H9 (cell line): ENCODE measurements around the gene ANGPTL8. TPM values are rescaled to one million over a fixed set of nuclear protein-coding genes. Genes with fewer than 3 reads are reported as not detected.

ENCODE experiments used
- DNase-seq: peaks from one replicate; pipeline ENCODE4 v3.0.0-alpha.2; 2017
- H2AFZ ChIP-seq: one replicate; pipeline ENCODE4 v1.6.1; 2013; ENCODE audit warnings: mild to moderate bottlenecking, low read length, control low read depth, moderate library complexity
- H2AK5ac ChIP-seq: 2 replicates; pipeline ENCODE4 v1.6.1; 2013; ENCODE audit warnings: low read length, control low read depth, mixed read lengths; ENCODE audit not compliant: insufficient read length
- H2BK120ac ChIP-seq: one replicate; pipeline ENCODE4 v1.6.1; 2013; ENCODE audit warnings: low read depth, mild to moderate bottlenecking, low read length, control low read depth, inconsistent platforms; ENCODE audit not compliant: poor library complexity, severe bottlenecking
- H2BK12ac ChIP-seq: 2 replicates; pipeline ENCODE4 v1.6.1; 2013; ENCODE audit warnings: low read length, control low read depth, mixed read lengths, low read depth; ENCODE audit not compliant: insufficient read length
- H2BK15ac ChIP-seq: 2 replicates; pipeline ENCODE4 v1.6.1; 2013; ENCODE audit warnings: low read depth, low read length, control low read depth
- H2BK20ac ChIP-seq: one replicate; pipeline ENCODE4 v1.6.1; 2013; ENCODE audit warnings: low read depth, mild to moderate bottlenecking, low read length, control low read depth, inconsistent platforms; ENCODE audit not compliant: poor library complexity, severe bottlenecking
- H2BK5ac ChIP-seq: 2 replicates; pipeline ENCODE4 v1.6.1; 2013; ENCODE audit warnings: low read length, control low read depth, mixed read lengths; ENCODE audit not compliant: insufficient read length
- H3K14ac ChIP-seq: 2 replicates; pipeline ENCODE4 v1.6.1; 2013; ENCODE audit warnings: low read length, control low read depth; ENCODE audit not compliant: insufficient read depth
- H3K18ac ChIP-seq: 2 replicates; pipeline ENCODE4 v1.6.1; 2013; ENCODE audit warnings: low read depth, mild to moderate bottlenecking, mixed read lengths, low read length, control low read depth; ENCODE audit not compliant: insufficient read length
- H3K23ac ChIP-seq: 2 replicates; pipeline ENCODE4 v1.6.1; 2013; ENCODE audit warnings: low read length, control low read depth, mixed read lengths, low read depth; ENCODE audit not compliant: insufficient read length
- H3K23me2 ChIP-seq: 2 replicates; pipeline ENCODE4 v1.6.1; 2013; ENCODE audit warnings: low read depth, mild to moderate bottlenecking, mixed read lengths, low read length, control low read depth; ENCODE audit not compliant: insufficient read length, poor library complexity, severe bottlenecking
- H3K27ac ChIP-seq: 2 replicates; pipeline ENCODE4 v1.5.1; 2013; ENCODE audit warnings: low read length, control low read depth, mixed read lengths, low read depth; ENCODE audit not compliant: insufficient read length
- H3K27me3 ChIP-seq: 2 replicates; pipeline ENCODE4 v1.6.1; 2013; ENCODE audit warnings: low read length, control low read depth, inconsistent platforms; ENCODE audit not compliant: insufficient read depth
- H3K4ac ChIP-seq: 2 replicates; pipeline ENCODE4 v1.6.1; 2013; ENCODE audit warnings: low read depth, mild to moderate bottlenecking, control low read depth, inconsistent platforms, low read length, moderate library complexity
- H3K4me1 ChIP-seq: 2 replicates; pipeline ENCODE4 v1.6.1; 2013; ENCODE audit warnings: low read length, control low read depth, inconsistent platforms; ENCODE audit not compliant: insufficient read depth
- H3K4me2 ChIP-seq: 2 replicates; pipeline ENCODE4 v1.6.1; 2013; ENCODE audit warnings: low read length, control low read depth, mixed read lengths; ENCODE audit not compliant: insufficient read length, insufficient read depth
- H3K56ac ChIP-seq: 2 replicates; pipeline ENCODE4 v1.6.1; 2013; ENCODE audit warnings: low read depth, mild to moderate bottlenecking, mixed read lengths, low read length, control low read depth; ENCODE audit not compliant: insufficient read length
- H3K79me1 ChIP-seq: 2 replicates; pipeline ENCODE4 v1.6.1; 2013; ENCODE audit warnings: low read depth, mild to moderate bottlenecking, moderate library complexity, low read length, control low read depth, inconsistent platforms; ENCODE audit not compliant: insufficient read depth, poor library complexity, severe bottlenecking
- H3K79me2 ChIP-seq: 2 replicates; pipeline ENCODE4 v1.6.1; 2013; ENCODE audit warnings: low read length, control low read depth, inconsistent platforms; ENCODE audit not compliant: insufficient read depth
- H3K9ac ChIP-seq: 2 replicates; pipeline ENCODE4 v1.6.1; 2013; ENCODE audit warnings: low read length, control low read depth, mixed read lengths; ENCODE audit not compliant: insufficient read length; ENCODE audit errors: extremely low read depth
- H3K9me3 ChIP-seq: one replicate; pipeline ENCODE4 v1.6.1; 2013; ENCODE audit warnings: low read depth, low read length, inconsistent platforms; ENCODE audit not compliant: control insufficient read depth
- H3T11ph ChIP-seq: one replicate; pipeline ENCODE4 v1.6.1; 2013; ENCODE audit warnings: mild to moderate bottlenecking, low read length, control low read depth, inconsistent platforms
- H4K20me1 ChIP-seq: one replicate; pipeline ENCODE4 v1.6.1; 2013; ENCODE audit not compliant: control insufficient read depth, insufficient read length, insufficient read depth
- H4K5ac ChIP-seq: 2 replicates; pipeline ENCODE4 v1.6.1; 2013; ENCODE audit warnings: low read depth, mild to moderate bottlenecking, mixed read lengths, low read length, control low read depth; ENCODE audit not compliant: insufficient read length
- H4K8ac ChIP-seq: replicated peaks from 2 replicates; pipeline ENCODE4 v1.6.1; 2013; ENCODE audit warnings: low read length, control low read depth, mixed read lengths, low read depth; ENCODE audit not compliant: insufficient read length
- H4K91ac ChIP-seq: 2 replicates; pipeline ENCODE4 v1.6.1; 2013; ENCODE audit warnings: low read depth, mild to moderate bottlenecking, moderate library complexity, mixed read lengths, low read length, control low read depth; ENCODE audit not compliant: insufficient read length
- H3K27ac Mint-ChIP-seq, 3 experiments: 2 replicates in 2 of 3; 3 replicates in 1 of 3; pipeline ENCODE4 v1.8.0; 2020 to 2021; ENCODE audit warnings: mixed read lengths in 3 of 3, mild to moderate bottlenecking in 1 of 3, moderate library complexity in 1 of 3
- H3K27me3 Mint-ChIP-seq: 2 replicates; pipeline ENCODE4 v1.8.0; 2021; ENCODE audit warnings: low read depth, mild to moderate bottlenecking, moderate library complexity, mixed read lengths
- H3K36me3 Mint-ChIP-seq, 3 experiments: 2 replicates in 2 of 3; 3 replicates in 1 of 3; pipeline ENCODE4 v1.8.0; 2020 to 2021; ENCODE audit warnings: low read depth in 3 of 3, mixed read lengths in 3 of 3; ENCODE audit not compliant: insufficient read depth in 1 of 3
- H3K4me1 Mint-ChIP-seq, 2 experiments: 2 replicates each; pipeline ENCODE4 v1.8.0; 2020; ENCODE audit warnings: mixed read lengths in 2 of 2
- H3K4me3 Mint-ChIP-seq, 2 experiments: 2 replicates in 1 of 2; 3 replicates in 1 of 2; pipeline ENCODE4 v1.8.0; 2020 to 2021; ENCODE audit warnings: mild to moderate bottlenecking in 2 of 2, mixed read lengths in 2 of 2, moderate library complexity in 1 of 2
- H3K9me3 Mint-ChIP-seq, 2 experiments: 2 replicates in 1 of 2; 3 replicates in 1 of 2; pipeline ENCODE4 v1.8.0; 2020; ENCODE audit warnings: mild to moderate bottlenecking in 2 of 2, mixed read lengths in 2 of 2, moderate library complexity in 1 of 2
- WGBS: extraction: QIAGEN DNeasy Blood & Tissue Kit; methylation state at CpG from one replicate; pipeline ENCODE4 v1.1.7; 2013; ENCODE audit warnings: missing lambda C conversion rate, low lambda C conversion rate, mixed read lengths; ENCODE audit not compliant: insufficient read length; ENCODE audit errors: extremely low coverage; 5-methylcytosine and 5-hydroxymethylcytosine counted together
- total RNA-seq: library from RNA; stranded (reverse); gene quantifications from 2 replicates; pipeline ENCODE4 v1.2.1, GENCODE V29; 2021
- TF ChIP-seq, protein P1 (sequence below): fragments of 200-600 bp; sonication (generic); conservative IDR thresholded peaks from 3 replicates; pipeline ENCODE4 v1.8.0; 2021; ENCODE audit warnings: antibody characterized with exemption, mild to moderate bottlenecking

ANGPTL8 gene
- total RNA-seq, 1 experiment from 2014 or later: not detected

DNA sequence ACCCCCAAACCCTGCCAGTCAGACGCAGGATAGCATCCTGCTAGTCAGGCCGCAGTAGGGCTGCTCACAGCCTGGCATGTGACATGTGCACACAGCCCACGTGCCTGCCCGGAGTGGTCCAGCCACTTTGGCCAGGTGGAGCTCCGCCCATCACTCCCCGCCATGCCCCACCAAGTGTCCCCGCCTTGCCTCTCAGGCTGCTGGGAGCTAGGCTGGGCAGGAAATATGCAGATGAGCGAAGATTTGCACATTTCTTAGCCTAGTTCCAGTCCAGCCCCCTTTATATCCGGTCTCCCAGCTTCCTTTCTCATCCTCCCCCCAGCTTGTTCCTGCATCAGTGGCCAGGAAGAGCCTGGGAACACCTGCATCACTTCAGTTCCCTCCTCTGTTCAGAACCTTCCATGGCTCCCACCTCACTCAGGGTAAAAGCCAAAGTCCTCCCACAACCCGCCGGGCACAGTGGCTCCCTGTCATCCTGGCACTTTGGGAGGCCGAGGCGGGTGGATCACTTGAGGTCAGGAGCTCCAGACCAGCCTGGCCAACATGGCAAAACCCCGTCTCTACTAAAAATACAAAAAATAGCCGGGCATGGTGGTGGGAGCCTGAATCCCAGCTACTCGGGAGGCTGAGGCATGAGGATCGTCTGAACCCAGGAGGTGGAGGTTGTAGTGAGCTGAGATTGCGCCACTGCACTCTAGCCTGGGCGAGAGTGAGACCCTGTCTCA, 25.2 kb downstream of the ANGPTL8 start:
- H3K4me3 Mint-ChIP-seq: peak overlapping the region; percentile 26 to 50; a peak in 2 of 5 replicates
- H3K14ac ChIP-seq: no peak overlapping the region
- no peaks in the 10 kb centered on the region for H4K20me1 ChIP-seq
- no CpG with 5 or more reads among the region's 19 CpGs for WGBS
- H2BK12ac ChIP-seq: no peak overlapping the region
- no peak overlapping the region for H2AFZ ChIP-seq
- H3K23ac ChIP-seq: no peak overlapping the region
- no peaks in the 10 kb centered on the region for H3K79me1 ChIP-seq
- TF ChIP-seq, protein P1, sequence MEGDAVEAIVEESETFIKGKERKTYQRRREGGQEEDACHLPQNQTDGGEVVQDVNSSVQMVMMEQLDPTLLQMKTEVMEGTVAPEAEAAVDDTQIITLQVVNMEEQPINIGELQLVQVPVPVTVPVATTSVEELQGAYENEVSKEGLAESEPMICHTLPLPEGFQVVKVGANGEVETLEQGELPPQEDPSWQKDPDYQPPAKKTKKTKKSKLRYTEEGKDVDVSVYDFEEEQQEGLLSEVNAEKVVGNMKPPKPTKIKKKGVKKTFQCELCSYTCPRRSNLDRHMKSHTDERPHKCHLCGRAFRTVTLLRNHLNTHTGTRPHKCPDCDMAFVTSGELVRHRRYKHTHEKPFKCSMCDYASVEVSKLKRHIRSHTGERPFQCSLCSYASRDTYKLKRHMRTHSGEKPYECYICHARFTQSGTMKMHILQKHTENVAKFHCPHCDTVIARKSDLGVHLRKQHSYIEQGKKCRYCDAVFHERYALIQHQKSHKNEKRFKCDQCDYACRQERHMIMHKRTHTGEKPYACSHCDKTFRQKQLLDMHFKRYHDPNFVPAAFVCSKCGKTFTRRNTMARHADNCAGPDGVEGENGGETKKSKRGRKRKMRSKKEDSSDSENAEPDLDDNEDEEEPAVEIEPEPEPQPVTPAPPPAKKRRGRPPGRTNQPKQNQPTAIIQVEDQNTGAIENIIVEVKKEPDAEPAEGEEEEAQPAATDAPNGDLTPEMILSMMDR: no peak
- no peak overlapping the region for H3K56ac ChIP-seq
- H2AK5ac ChIP-seq: no peak overlapping the region
- H4K5ac ChIP-seq: no peak overlapping the region
- no peak overlapping the region for H2BK120ac ChIP-seq
- peaks cover 2% of the 10 kb centered on the region; the same call in 1 of the 2 replicates for H3K27me3 Mint-ChIP-seq
- DNase-seq: peak; percentile 84
- H3K23me2 ChIP-seq: peaks cover 9% of the 10 kb centered on the region
- no peak overlapping the region for H4K8ac ChIP-seq
- no peak overlapping the region for H3K9ac ChIP-seq
- no peaks in the 10 kb centered on the region for H3K27me3 ChIP-seq
- no peaks in the 10 kb centered on the region for H3K4me1 ChIP-seq
- H3K18ac ChIP-seq: no peak overlapping the region
- no peak overlapping the region for H2BK20ac ChIP-seq
- no peak overlapping the region for H3K4ac ChIP-seq
- no peak overlapping the region for H2BK15ac ChIP-seq
- no peak overlapping the region for H3T11ph ChIP-seq
- no peaks in the 10 kb centered on the region for H3K9me3 ChIP-seq
- no peak overlapping the region for H3K27ac ChIP-seq
- peak overlapping the region in 2 of 3 experiments; percentile 34 to 57; a peak in 4 of 7 replicates for H3K27ac Mint-ChIP-seq
- H3K9me3 Mint-ChIP-seq: no peaks in the 10 kb centered on the region
- H3K79me2 ChIP-seq: no peaks in the 10 kb centered on the region
- no peak overlapping the region for H2BK5ac ChIP-seq
- no peaks in the 10 kb centered on the region; a peak in 1 of 7 replicates for H3K36me3 Mint-ChIP-seq
- H3K4me2 ChIP-seq: no peak overlapping the region
- peaks cover 12 to 26% of the 10 kb centered on the region in 2 experiments for H3K4me1 Mint-ChIP-seq
- no peak overlapping the region for H4K91ac ChIP-seq
